Caco-2 (cell line): ENCODE data around the gene STK16. TPM values are rescaled to one million over a fixed set of nuclear protein-coding genes. Genes with fewer than 3 reads are reported as not detected.

Experiments
- BruUV-seq: library from RNA; stranded (reverse); fragments of 400-500 nt; replicated peaks from 2 replicates; lab custom pipeline; 2021; lab: Mats Ljungman, UMichigan
- CTCF ChIA-PET: fragments of 300-600 bp; sonication (Branson Sonifier 250); formaldehyde crosslinking; loops from one replicate; lab custom pipeline; 2022; ENCODE audit warnings: antibody characterized with exemption; lab: Charles Lee
- POLR2A ChIA-PET: fragments of 300-600 bp; sonication (Branson Sonifier 250); formaldehyde crosslinking; loops from one replicate; lab custom pipeline; 2022; ENCODE audit warnings: antibody characterized with exemption; lab: Charles Lee
- DNase-seq, 2 experiments: peaks; one replicate each; pipeline versions ENCODE4 v3.0.0 to v3.0.0-alpha.2; 2020 to 2022
- H3K27me3 ChIP-seq: replicated peaks from 2 replicates; pipeline ENCODE4 v1.6.0; 2011; ENCODE audit warnings: low read length; ENCODE audit not compliant: control insufficient read depth, insufficient read depth
- H3K36me3 ChIP-seq: 2 replicates; pipeline ENCODE4 v1.5.1; 2011; ENCODE audit warnings: low read length; ENCODE audit not compliant: control insufficient read depth, insufficient read depth
- H3K4me1 ChIP-seq: fragments of 250-450 bp; sonication (Bioruptor Pico); 2 replicates; pipeline ENCODE4 v1.5.1; 2020; ENCODE audit warnings: mild to moderate bottlenecking
- H3K4me3 ChIP-seq: 2 replicates; pipeline ENCODE4 v1.5.1; 2011; ENCODE audit warnings: low read depth, mild to moderate bottlenecking, control low read depth, low read length
- H3K9me3 ChIP-seq: fragments of 250-450 bp; sonication (Bioruptor Pico); 2 replicates; pipeline ENCODE4 v1.5.1; 2020; ENCODE audit warnings: mild to moderate bottlenecking, moderate library complexity
- H3K27ac Mint-ChIP-seq: one replicate; pipeline ENCODE4 v1.8.0; 2022; ENCODE audit warnings: mixed read lengths; ENCODE audit not compliant: unreplicated experiment
- H3K27me3 Mint-ChIP-seq: one replicate; pipeline ENCODE4 v1.8.0; 2022; ENCODE audit warnings: mixed read lengths; ENCODE audit not compliant: insufficient read depth, unreplicated experiment
- H3K36me3 Mint-ChIP-seq: one replicate; pipeline ENCODE4 v1.8.0; 2022; ENCODE audit warnings: mild to moderate bottlenecking, mixed read lengths; ENCODE audit not compliant: insufficient read depth, unreplicated experiment
- H3K4me1 Mint-ChIP-seq: one replicate; pipeline ENCODE4 v1.8.0; 2022; ENCODE audit warnings: low read depth, mixed read lengths; ENCODE audit not compliant: unreplicated experiment
- H3K4me3 Mint-ChIP-seq: one replicate; pipeline ENCODE4 v1.8.0; 2022; ENCODE audit warnings: mild to moderate bottlenecking, moderate library complexity, mixed read lengths; ENCODE audit not compliant: unreplicated experiment
- H3K9me3 Mint-ChIP-seq: one replicate; pipeline ENCODE4 v1.8.0; 2022; ENCODE audit warnings: mixed read lengths; ENCODE audit not compliant: unreplicated experiment
- intact Hi-C: fragments of 100-400 bp; cut with micrococcal nuclease; formaldehyde crosslinking; loops from one replicate; pipeline ENCODE4 v1.10.0; 2022; ENCODE audit not compliant: unreplicated experiment
- total RNA-seq: library from RNA; stranded (reverse); gene quantifications from 2 replicates; pipeline ENCODE4 v1.2.3, GENCODE V29; 2022
- TF ChIP-seq, protein P1 (sequence below), 2 experiments: fragments of 200-600 bp in 1 of 2; IDR thresholded peaks; 1 replicate in 1 of 2; 2 replicates in 1 of 2; pipeline versions ENCODE4 v1.5.1 to v1.8.0; 2011 to 2022; ENCODE audit warnings: antibody characterized with exemption in 1 of 2, control low read depth in 1 of 2, inconsistent platforms in 1 of 2, low read depth in 1 of 2, low read length in 1 of 2, mild to moderate bottlenecking in 1 of 2, moderate library complexity in 1 of 2; ENCODE audit not compliant: insufficient read depth in 1 of 2, severe bottlenecking in 1 of 2, unreplicated experiment in 1 of 2

The STK16 gene
- total RNA-seq, 1 experiment from 2014 or later: 26.6 TPM

DNA sequence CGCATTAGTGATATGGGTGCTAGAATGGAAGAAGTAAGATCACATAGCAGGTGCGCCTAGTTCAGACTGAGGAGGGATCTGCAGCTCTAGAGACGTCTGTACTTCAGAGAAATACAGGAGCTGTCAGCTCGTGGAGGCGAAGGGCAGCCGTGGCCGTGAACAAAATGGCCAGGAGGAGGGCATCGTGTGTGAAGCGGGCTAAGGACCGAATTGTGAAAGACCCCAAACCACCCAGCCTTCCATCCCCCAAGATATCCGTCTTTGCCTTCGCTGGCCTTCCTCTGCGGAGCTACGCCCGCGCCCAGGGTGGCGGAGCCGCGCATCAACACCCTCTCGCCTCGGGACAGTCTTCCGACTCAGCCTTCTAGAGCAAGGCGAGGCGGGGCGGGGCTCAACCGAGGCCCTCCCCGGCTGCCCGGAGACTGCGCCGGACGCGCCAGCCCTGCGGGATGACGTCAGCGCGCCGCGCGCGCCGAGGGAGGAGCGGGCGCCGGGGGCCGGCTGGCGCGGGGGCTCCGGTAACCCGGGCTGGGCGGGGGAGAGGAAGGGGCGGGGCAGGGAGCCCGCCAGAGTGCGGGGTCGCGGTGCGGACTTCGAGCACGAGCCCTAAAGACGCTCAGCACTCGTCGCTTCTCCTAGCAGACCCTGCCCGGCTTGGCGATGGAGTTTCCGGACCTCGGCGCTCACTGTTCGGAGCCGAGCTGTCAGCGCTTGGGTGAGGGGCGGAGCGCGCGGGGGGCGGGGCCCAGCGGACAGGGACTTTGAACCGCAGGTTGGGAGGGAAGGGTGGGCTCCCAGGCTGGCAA is 38.7 kb upstream of the STK16 start, which contains the start of gene ZFAND2B:
ZFAND2B (plus strand) TSS at position 455 of the 806 bp plus-strand sequence; CDS start at position 661, 206 bp downstream.
- H3K4me1 ChIP-seq: peaks cover 8% of the 10 kb centered on the region
- peak within 1 kb of the TSS; percentile 84 for H3K27ac Mint-ChIP-seq
- H3K36me3 Mint-ChIP-seq: peaks cover 45% of the 10 kb centered on the region
- H3K4me1 Mint-ChIP-seq: peaks cover 5% of the 10 kb centered on the region
- ChIA-PET POLR2A (interaction anchor here (0.6 to 3.1 kb wide), 16 partner anchors 10 to 364 kb away, joined by 3 to 29 read pairs (median 6); partner anchors contain the start of genes ABCB6, CNPPD1, DNPEP and GLB1L), CTCF (interaction anchor here (0.6 to 2.5 kb wide), 19 partner anchors 9 to 304 kb away, joined by 3 to 13 read pairs (median 4); partner anchors contain the start of genes CNPPD1, GLB1L, STK16 and TUBA4A)
- no peaks in the 10 kb centered on the region for H3K27me3 ChIP-seq
- no peaks in the 10 kb centered on the region for H3K9me3 Mint-ChIP-seq
- peak within 1 kb of the TSS; percentile 78 for H3K4me3 ChIP-seq
- peaks cover 14% of the 10 kb centered on the region for H3K36me3 ChIP-seq
- BruUV-seq: no TSS peak
- no peaks in the 10 kb centered on the region for H3K9me3 ChIP-seq
- H3K4me3 Mint-ChIP-seq: peak within 1 kb of the TSS; percentile 81
- no peaks in the 10 kb centered on the region for H3K27me3 Mint-ChIP-seq
- peak; percentile 93 to 98 for DNase-seq
- intact Hi-C loops: loop anchor here (1.0 kb wide), 4 partner anchors 12 to 46 kb away; partner anchors contain the start of genes ABCB6, ANKZF1, ATG9A and NHEJ1
- TF ChIP-seq, protein P1, sequence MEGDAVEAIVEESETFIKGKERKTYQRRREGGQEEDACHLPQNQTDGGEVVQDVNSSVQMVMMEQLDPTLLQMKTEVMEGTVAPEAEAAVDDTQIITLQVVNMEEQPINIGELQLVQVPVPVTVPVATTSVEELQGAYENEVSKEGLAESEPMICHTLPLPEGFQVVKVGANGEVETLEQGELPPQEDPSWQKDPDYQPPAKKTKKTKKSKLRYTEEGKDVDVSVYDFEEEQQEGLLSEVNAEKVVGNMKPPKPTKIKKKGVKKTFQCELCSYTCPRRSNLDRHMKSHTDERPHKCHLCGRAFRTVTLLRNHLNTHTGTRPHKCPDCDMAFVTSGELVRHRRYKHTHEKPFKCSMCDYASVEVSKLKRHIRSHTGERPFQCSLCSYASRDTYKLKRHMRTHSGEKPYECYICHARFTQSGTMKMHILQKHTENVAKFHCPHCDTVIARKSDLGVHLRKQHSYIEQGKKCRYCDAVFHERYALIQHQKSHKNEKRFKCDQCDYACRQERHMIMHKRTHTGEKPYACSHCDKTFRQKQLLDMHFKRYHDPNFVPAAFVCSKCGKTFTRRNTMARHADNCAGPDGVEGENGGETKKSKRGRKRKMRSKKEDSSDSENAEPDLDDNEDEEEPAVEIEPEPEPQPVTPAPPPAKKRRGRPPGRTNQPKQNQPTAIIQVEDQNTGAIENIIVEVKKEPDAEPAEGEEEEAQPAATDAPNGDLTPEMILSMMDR (IDR thresholded peaks at IDR 0.05; ENCODE audit: insufficient read depth in 1 of 2, low read depth in 1 of 2, low read length in 1 of 2, severe bottlenecking in 1 of 2, unreplicated experiment in 1 of 2): no peak

DNA sequence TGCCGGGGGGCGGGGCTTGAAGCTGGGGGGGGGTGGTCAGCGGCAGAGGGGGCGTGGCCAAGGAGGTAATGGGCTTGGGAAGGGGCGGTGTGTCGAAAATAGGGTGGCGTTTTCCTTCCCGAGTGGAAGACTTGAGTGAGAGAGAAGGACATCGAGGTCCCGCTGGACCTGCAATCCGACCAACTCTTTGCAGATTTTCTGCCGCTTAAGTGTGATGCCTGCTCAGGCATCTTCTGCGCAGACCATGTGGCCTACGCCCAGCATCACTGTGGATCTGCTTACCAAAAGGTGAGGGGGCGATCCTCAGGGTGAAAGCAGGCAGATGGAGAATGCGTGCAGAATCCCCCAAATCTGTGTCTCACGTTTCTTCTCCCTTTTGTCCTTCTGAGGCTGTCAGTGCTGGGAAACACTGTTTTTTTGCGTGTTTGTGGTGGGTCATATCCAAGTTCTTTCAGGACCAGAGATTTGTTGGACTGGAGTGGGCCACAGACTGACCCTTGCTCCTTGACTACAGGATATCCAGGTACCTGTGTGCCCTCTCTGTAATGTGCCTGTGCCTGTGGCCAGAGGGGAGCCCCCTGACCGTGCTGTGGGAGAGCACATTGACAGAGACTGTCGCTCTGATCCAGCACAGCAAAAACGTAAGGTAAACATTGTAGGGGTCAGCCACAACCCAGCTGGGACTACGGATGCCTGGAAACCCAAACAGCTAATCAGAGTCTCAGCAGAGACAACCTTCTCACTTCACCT is 38.0 kb upstream of the STK16 start:
- TF ChIP-seq, protein P1 (IDR thresholded peaks at IDR 0.05; ENCODE audit: insufficient read depth in 1 of 2, low read depth in 1 of 2, low read length in 1 of 2, severe bottlenecking in 1 of 2, unreplicated experiment in 1 of 2): no peak
- H3K27me3 Mint-ChIP-seq: no peaks in the 10 kb centered on the region
- BruUV-seq: TSS peak; percentile 67
- ChIA-PET POLR2A (interaction anchor here (0.6 to 3.1 kb wide), 12 partner anchors 9 to 330 kb away, joined by 3 to 29 read pairs (median 6); partner anchors contain the start of genes ABCB6, CNPPD1, DNPEP and GLB1L), CTCF (interaction anchor here (0.6 to 2.5 kb wide), 15 partner anchors 10 to 227 kb away, joined by 3 to 13 read pairs (median 6); partner anchors contain the start of genes CNPPD1, GLB1L, STK16 and TUBA4A)
- H3K4me3 Mint-ChIP-seq: peak overlapping the region; percentile 81
- Histone ChIP-seq H3K4me1 (peaks cover 8% of the 10 kb centered on the region), H3K9me3 (no peaks in the 10 kb centered on the region), H3K36me3 (peaks cover 14% of the 10 kb centered on the region), H3K4me3 (peak overlapping the region; percentile 78), H3K27me3 (no peaks in the 10 kb centered on the region)
- no peak for DNase-seq
- peaks cover 52% of the 10 kb centered on the region for H3K36me3 Mint-ChIP-seq
- no peak overlapping the region for H3K27ac Mint-ChIP-seq
- intact Hi-C loops: loop anchor here (1.0 kb wide), 2 partner anchors 11 to 47 kb away; partner anchors contain the start of genes ABCB6 and NHEJ1
- no peaks in the 10 kb centered on the region for H3K9me3 Mint-ChIP-seq
- H3K4me1 Mint-ChIP-seq: peaks cover 5% of the 10 kb centered on the region
